Measurements from ENCODE around the gene SLC25A10.

DNA sequence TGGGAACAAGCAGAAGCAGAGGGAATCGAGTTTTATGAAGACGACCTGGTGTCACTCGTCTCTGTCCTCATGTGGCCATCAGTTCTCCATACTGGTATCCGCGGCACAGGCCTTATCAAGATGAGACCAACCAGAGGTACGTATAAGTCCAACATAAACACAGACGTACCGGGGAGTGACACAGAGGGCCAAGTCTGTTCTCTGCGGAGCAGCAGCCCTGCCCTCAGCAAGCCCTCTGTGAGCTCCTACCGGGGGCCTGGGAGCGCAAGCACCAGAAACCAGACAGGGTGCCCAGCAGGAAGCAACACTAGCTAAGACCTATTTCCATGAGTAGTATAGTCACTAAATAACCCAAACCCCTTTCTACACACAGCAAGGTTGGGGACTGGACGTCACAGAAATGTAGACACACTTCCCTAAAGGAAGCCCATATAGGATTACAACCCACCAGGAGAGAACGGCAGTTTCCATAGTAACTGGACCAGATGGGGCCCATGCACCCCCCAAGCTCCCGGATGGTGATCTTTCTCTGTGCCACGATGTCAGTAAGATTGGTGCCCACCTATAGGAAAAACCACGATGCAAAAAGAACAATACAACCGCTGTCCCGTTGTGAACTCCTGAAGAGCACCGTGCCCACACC lies 29.4 kb upstream of the SLC25A10 start:
- no peak for TF ChIP-seq POLR2A (IDR thresholded peaks at IDR 0.05)
- TF ChIP-seq, protein P1, sequence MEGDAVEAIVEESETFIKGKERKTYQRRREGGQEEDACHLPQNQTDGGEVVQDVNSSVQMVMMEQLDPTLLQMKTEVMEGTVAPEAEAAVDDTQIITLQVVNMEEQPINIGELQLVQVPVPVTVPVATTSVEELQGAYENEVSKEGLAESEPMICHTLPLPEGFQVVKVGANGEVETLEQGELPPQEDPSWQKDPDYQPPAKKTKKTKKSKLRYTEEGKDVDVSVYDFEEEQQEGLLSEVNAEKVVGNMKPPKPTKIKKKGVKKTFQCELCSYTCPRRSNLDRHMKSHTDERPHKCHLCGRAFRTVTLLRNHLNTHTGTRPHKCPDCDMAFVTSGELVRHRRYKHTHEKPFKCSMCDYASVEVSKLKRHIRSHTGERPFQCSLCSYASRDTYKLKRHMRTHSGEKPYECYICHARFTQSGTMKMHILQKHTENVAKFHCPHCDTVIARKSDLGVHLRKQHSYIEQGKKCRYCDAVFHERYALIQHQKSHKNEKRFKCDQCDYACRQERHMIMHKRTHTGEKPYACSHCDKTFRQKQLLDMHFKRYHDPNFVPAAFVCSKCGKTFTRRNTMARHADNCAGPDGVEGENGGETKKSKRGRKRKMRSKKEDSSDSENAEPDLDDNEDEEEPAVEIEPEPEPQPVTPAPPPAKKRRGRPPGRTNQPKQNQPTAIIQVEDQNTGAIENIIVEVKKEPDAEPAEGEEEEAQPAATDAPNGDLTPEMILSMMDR (IDR thresholded peaks at IDR 0.05 in 4 of 5, conservative IDR thresholded peaks at IDR 0.05 in 1 of 5), result no peak
